Erythroblast (primary cell): ENCODE measurements around the gene CDC26.

ENCODE experiments used
- GATA1 ChIP-seq: IDR thresholded peaks from 2 replicates; pipeline ENCODE4 v1.6.1; 2011; ENCODE audit warnings: low read depth, mild to moderate bottlenecking, control low read depth, low read length, moderate library complexity
- POLR2A ChIP-seq: IDR thresholded peaks from 2 replicates; pipeline ENCODE4 v1.6.1; 2011; ENCODE audit warnings: mild to moderate bottlenecking, low read length

DNA sequence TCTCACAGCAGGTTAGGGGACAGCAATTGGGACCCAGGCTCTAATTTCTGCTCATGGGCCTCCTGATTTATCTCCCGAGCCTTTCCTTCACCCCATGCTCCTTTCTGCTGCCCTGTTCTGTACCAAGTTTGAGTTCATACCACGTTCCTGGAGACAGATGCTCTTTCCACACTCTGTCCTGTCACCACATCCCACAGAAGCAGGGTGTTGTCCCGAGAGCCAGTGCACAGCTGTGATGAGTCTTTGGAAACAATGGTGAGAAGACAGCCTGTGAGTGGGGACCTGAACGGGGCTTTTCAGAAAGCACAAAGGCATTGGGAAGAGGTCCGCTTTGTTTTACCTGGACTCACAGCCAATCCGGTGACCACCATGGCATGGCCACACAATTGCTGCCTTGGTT, 47.3 kb upstream of the CDC26 start:
- TF ChIP-seq POLR2A: no peak
- no peak for TF ChIP-seq GATA1
